HepG2 (cell line): ENCODE measurements around the gene LAMB4.

Experiments
- CCDC6 ChIP-seq: sonication (generic); formaldehyde crosslinking; IDR thresholded peaks from 2 replicates; pipeline ENCODE4 v1.8.1; 2022; ENCODE audit warnings: mild to moderate bottlenecking, missing genetic modification reagents, moderate library complexity
- CTCF ChIP-seq: sonication (generic); formaldehyde crosslinking; IDR thresholded peaks from 2 replicates; pipeline ENCODE4 v1.5.0; 2020; ENCODE audit warnings: mild to moderate bottlenecking, missing genetic modification reagents, moderate library complexity
- HNRNPH1 ChIP-seq: fragments of 200-400 bp; formaldehyde crosslinking; optimal IDR thresholded peaks from 2 replicates; pipeline ENCODE3; 2017; ENCODE audit warnings: mild to moderate bottlenecking, low read depth, low read length
- POLR2A ChIP-seq, 2 experiments: IDR thresholded peaks; 2 replicates each; pipeline ENCODE4 v1.6.1; 2011; ENCODE audit warnings: low read depth in 2 of 2, low read length in 2 of 2, mild to moderate bottlenecking in 1 of 2, moderate library complexity in 1 of 2; ENCODE audit not compliant: insufficient read depth in 1 of 2
- ZFP36L1 ChIP-seq: sonication (generic); formaldehyde crosslinking; IDR thresholded peaks from 2 replicates; pipeline ENCODE4 v1.8.0; 2022; ENCODE audit warnings: mild to moderate bottlenecking, missing genetic modification reagents, moderate library complexity
- ZKSCAN1 ChIP-seq: fragments of 150-350 bp; IDR thresholded peaks from 2 replicates; pipeline ENCODE4 v1.6.1; 2014; ENCODE audit warnings: low read length
- ZNF10 ChIP-seq: sonication (generic); formaldehyde crosslinking; IDR thresholded peaks from 2 replicates; pipeline ENCODE4 v1.4.0; 2020; ENCODE audit warnings: mild to moderate bottlenecking, low read depth, missing genetic modification reagents, borderline replicate concordance
- ZNF121 ChIP-seq: sonication (generic); formaldehyde crosslinking; IDR thresholded peaks from 2 replicates; pipeline ENCODE4 v1.5.0; 2020; ENCODE audit warnings: mild to moderate bottlenecking, missing genetic modification reagents
- ZSCAN20 ChIP-seq: sonication (generic); formaldehyde crosslinking; IDR thresholded peaks from 2 replicates; pipeline ENCODE4 v1.4.0; 2020; ENCODE audit warnings: missing genetic modification reagents, mild to moderate bottlenecking, borderline replicate concordance
- ZSCAN21 ChIP-seq: sonication (generic); formaldehyde crosslinking; IDR thresholded peaks from 2 replicates; pipeline ENCODE4 v1.8.0; 2022; ENCODE audit warnings: mild to moderate bottlenecking, missing genetic modification reagents, moderate library complexity, borderline replicate concordance
- TF ChIP-seq, protein P1 (sequence below), 2 experiments: fragments of 450-650 bp in 1 of 2; sonication (generic) in 1 of 2; formaldehyde crosslinking in 1 of 2; IDR thresholded peaks; 2 replicates each; pipeline versions ENCODE4 v1.6.1 to v1.8.0; 2016 to 2022; ENCODE audit warnings: antibody characterized with exemption in 1 of 2, mild to moderate bottlenecking in 1 of 2, missing genetic modification reagents in 1 of 2
- TF ChIP-seq, protein P2 (sequence below): sonication (generic); formaldehyde crosslinking; IDR thresholded peaks from 2 replicates; pipeline ENCODE4 v1.4.0; 2020; ENCODE audit warnings: mild to moderate bottlenecking, missing genetic modification reagents

DNA sequence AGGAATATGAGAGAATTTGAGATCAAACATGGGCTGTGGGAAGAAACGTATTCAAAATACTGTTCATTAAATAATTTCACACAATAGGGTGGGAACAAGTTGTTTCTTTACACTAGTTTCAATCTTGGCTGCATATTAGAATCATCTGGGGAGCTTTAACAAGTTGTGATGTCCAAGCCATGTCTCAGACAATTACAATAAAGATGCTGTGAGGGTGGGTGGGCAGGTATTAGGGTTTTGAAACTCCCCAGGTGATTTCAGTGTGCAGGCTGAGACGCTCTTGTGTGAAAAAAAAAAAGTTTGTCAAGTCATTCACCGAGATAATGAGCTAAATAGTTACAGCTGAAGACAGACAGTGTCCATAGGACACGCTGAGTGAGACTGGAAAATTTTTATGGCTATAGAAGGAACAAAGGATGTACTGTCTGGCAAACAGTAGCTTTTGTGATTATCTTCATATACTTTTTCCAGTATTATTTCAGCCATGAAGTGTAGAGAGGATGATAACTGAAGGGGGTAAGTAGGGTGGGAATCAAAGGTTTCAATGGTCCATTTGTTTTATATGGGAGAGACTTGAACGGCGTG, 12.6 kb upstream of the LAMB4 start:
- TF ChIP-seq, protein P1, sequence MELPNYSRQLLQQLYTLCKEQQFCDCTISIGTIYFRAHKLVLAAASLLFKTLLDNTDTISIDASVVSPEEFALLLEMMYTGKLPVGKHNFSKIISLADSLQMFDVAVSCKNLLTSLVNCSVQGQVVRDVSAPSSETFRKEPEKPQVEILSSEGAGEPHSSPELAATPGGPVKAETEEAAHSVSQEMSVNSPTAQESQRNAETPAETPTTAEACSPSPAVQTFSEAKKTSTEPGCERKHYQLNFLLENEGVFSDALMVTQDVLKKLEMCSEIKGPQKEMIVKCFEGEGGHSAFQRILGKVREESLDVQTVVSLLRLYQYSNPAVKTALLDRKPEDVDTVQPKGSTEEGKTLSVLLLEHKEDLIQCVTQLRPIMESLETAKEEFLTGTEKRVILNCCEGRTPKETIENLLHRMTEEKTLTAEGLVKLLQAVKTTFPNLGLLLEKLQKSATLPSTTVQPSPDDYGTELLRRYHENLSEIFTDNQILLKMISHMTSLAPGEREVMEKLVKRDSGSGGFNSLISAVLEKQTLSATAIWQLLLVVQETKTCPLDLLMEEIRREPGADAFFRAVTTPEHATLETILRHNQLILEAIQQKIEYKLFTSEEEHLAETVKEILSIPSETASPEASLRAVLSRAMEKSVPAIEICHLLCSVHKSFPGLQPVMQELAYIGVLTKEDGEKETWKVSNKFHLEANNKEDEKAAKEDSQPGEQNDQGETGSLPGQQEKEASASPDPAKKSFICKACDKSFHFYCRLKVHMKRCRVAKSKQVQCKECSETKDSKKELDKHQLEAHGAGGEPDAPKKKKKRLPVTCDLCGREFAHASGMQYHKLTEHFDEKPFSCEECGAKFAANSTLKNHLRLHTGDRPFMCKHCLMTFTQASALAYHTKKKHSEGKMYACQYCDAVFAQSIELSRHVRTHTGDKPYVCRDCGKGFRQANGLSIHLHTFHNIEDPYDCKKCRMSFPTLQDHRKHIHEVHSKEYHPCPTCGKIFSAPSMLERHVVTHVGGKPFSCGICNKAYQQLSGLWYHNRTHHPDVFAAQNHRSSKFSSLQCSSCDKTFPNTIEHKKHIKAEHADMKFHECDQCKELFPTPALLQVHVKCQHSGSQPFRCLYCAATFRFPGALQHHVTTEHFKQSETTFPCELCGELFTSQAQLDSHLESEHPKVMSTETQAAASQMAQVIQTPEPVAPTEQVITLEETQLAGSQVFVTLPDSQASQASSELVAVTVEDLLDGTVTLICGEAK (IDR thresholded peaks at IDR 0.05) = no peak
- TF ChIP-seq, protein P1 (CRISPR knock-in tag; IDR thresholded peaks at IDR 0.05) = no peak
- TF ChIP-seq CTCF (no peak), ZNF121 (CRISPR knock-in tag) (no peak), POLR2A (IDR thresholded peaks at IDR 0.05; ENCODE audit: insufficient read depth in 1 of 2, low read depth in 2 of 2, low read length in 2 of 2) (no peak), ZSCAN21 (no peak), ZNF10 (CRISPR knock-in tag) (no peak), ZSCAN20 (CRISPR knock-in tag) (no peak), ZKSCAN1 (no peak), ZFP36L1 (CRISPR knock-in tag) (no peak), CCDC6 (CRISPR knock-in tag) (no peak), HNRNPH1 (no peak)
- TF ChIP-seq, protein P2, sequence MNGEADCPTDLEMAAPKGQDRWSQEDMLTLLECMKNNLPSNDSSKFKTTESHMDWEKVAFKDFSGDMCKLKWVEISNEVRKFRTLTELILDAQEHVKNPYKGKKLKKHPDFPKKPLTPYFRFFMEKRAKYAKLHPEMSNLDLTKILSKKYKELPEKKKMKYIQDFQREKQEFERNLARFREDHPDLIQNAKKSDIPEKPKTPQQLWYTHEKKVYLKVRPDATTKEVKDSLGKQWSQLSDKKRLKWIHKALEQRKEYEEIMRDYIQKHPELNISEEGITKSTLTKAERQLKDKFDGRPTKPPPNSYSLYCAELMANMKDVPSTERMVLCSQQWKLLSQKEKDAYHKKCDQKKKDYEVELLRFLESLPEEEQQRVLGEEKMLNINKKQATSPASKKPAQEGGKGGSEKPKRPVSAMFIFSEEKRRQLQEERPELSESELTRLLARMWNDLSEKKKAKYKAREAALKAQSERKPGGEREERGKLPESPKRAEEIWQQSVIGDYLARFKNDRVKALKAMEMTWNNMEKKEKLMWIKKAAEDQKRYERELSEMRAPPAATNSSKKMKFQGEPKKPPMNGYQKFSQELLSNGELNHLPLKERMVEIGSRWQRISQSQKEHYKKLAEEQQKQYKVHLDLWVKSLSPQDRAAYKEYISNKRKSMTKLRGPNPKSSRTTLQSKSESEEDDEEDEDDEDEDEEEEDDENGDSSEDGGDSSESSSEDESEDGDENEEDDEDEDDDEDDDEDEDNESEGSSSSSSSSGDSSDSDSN (CRISPR knock-in tag) = no peak
